ENCODE data around the gene SH3TC1. TPM values are rescaled to one million over a fixed set of nuclear protein-coding genes. Genes with fewer than 3 reads are reported as not detected.

Gene SH3TC1
- total RNA-seq, 1 donor from 2014 or later: 23.2 TPM

- Mint-ChIP-seq H3K36me3 (no peaks in the 10 kb centered on the region), H3K27me3 (ENCODE audit: low read depth) (no peaks in the 10 kb centered on the region), H3K4me1 (peaks cover 17% of the 10 kb centered on the region), H3K4me3 (no peak overlapping the region), H3K27ac (peak overlapping the region; percentile 73), H3K9me3 (no peaks in the 10 kb centered on the region)
- peak; percentile 99 for TF ChIP-seq CTCF (IDR thresholded peaks at IDR 0.05; ENCODE audit: unreplicated experiment)
- peak; percentile 91 to 99 for DNase-seq (ENCODE audit: low spot score in 2 of 2, unreplicated experiment in 2 of 2)
These were observed 43.0 kb downstream of the SH3TC1 start for GRCh38 chr4:8241895-8242696.

GRCh38 chr4:8242782-8243560, 43.9 kb downstream of the SH3TC1 start:
- H3K27ac Mint-ChIP-seq: peak overlapping the region; percentile 73
- DNase-seq (ENCODE audit: low spot score in 2 of 2, unreplicated experiment in 2 of 2): no peak
- TF ChIP-seq CTCF (IDR thresholded peaks at IDR 0.05; ENCODE audit: unreplicated experiment): no peak
- H3K4me3 Mint-ChIP-seq: no peak overlapping the region
- H3K27me3 Mint-ChIP-seq (ENCODE audit: low read depth): no peaks in the 10 kb centered on the region
- no peaks in the 10 kb centered on the region for H3K36me3 Mint-ChIP-seq
- H3K9me3 Mint-ChIP-seq: no peaks in the 10 kb centered on the region
- peaks cover 20% of the 10 kb centered on the region for H3K4me1 Mint-ChIP-seq

- Mint-ChIP-seq H3K27ac (peak overlapping the region; percentile 66), H3K27me3 (ENCODE audit: low read depth) (no peaks in the 10 kb centered on the region), H3K9me3 (no peaks in the 10 kb centered on the region), H3K36me3 (no peaks in the 10 kb centered on the region), H3K4me1 (peaks cover 24% of the 10 kb centered on the region), H3K4me3 (no peak overlapping the region)
- DNase-seq (ENCODE audit: low spot score in 2 of 2, unreplicated experiment in 2 of 2): no peak
- TF ChIP-seq CTCF (IDR thresholded peaks at IDR 0.05; ENCODE audit: unreplicated experiment): no peak
These were observed 45.1 kb downstream of the SH3TC1 start for GRCh38 chr4:8244001-8244757.

- DNase-seq (ENCODE audit: low spot score in 2 of 2, unreplicated experiment in 2 of 2): no peak
- no peak for TF ChIP-seq CTCF (IDR thresholded peaks at IDR 0.05; ENCODE audit: unreplicated experiment)
- Mint-ChIP-seq H3K27me3 (ENCODE audit: low read depth) (no peaks in the 10 kb centered on the region), H3K4me3 (no peak overlapping the region), H3K27ac (no peak overlapping the region), H3K4me1 (peaks cover 24% of the 10 kb centered on the region), H3K36me3 (no peaks in the 10 kb centered on the region), H3K9me3 (no peaks in the 10 kb centered on the region)
These were observed 45.9 kb downstream of the SH3TC1 start for GRCh38 chr4:8244931-8245460.
